ENCODE measurements around the gene ANKMY1. TPM values are rescaled to one million over a fixed set of nuclear protein-coding genes. Genes with fewer than 3 reads are reported as not detected.

ANKMY1 gene
- total and polyA plus RNA-seq, 2 of the 13 experiments (the other 11 are each of a cell fraction or from before 2014, with no cell fraction given): 11.7 to 18.8 TPM

GRCh38 chr2:240595381-240596079 is 37.7 kb upstream of the ANKMY1 start (continued):
- TF ChIP-seq YEATS2 (CRISPR knock-in tag; IDR thresholded peaks at IDR 0.05; ENCODE audit: borderline replicate concordance) (no peak), ZFX (CRISPR knock-in tag; IDR thresholded peaks at IDR 0.05; ENCODE audit: low read depth) (peak; percentile 62), ZNF451 (CRISPR knock-in tag; IDR thresholded peaks at IDR 0.05) (peak; percentile 77; the same call in 1 of the 2 replicates), ZNF225 (CRISPR knock-in tag; IDR thresholded peaks at IDR 0.05) (0 out of 2 replicates have a peak, but pooled peaks have one; percentile 18), HIC2 (CRISPR knock-in tag; IDR thresholded peaks at IDR 0.05; ENCODE audit: low read depth) (peak; percentile 42; the same call in 1 of the 2 replicates), RFXAP (CRISPR knock-in tag; IDR thresholded peaks at IDR 0.05; ENCODE audit: borderline replicate concordance) (0 out of 2 replicates have a peak, but pooled peaks have one; percentile 27), ZBTB21 (CRISPR knock-in tag; IDR thresholded peaks at IDR 0.05) (no peak), ZNF891 (CRISPR knock-in tag; IDR thresholded peaks at IDR 0.05) (0 out of 2 replicates have a peak, but pooled peaks have one; percentile 29), ZNF772 (CRISPR knock-in tag; IDR thresholded peaks at IDR 0.05) (0 out of 2 replicates have a peak, but pooled peaks have one; percentile 50), HNRNPL (IDR thresholded peaks at IDR 0.05; ENCODE audit: low read depth, low read length) (0 out of 2 replicates have a peak, but pooled peaks have one; percentile 29), SRSF4 (IDR thresholded peaks at IDR 0.05; ENCODE audit: low read depth, low read length, poor library complexity, severe bottlenecking) (no peak), RFX3 (CRISPR knock-in tag; IDR thresholded peaks at IDR 0.05) (no peak), SP4 (CRISPR knock-in tag; IDR thresholded peaks at IDR 0.05) (0 out of 2 replicates have a peak, but pooled peaks have one; percentile 27), MTA1 (CRISPR knock-in tag; IDR thresholded peaks at IDR 0.05; ENCODE audit: borderline replicate concordance) (no peak), SMARCC2 (IDR thresholded peaks at IDR 0.05) (no peak), NRL (CRISPR knock-in tag; IDR thresholded peaks at IDR 0.05; ENCODE audit: borderline replicate concordance) (0 out of 2 replicates have a peak, but pooled peaks have one; percentile 25), ZNF333 (CRISPR knock-in tag; IDR thresholded peaks at IDR 0.05; ENCODE audit: borderline replicate concordance) (0 out of 2 replicates have a peak, but pooled peaks have one; percentile 57), KDM5B (CRISPR knock-in tag; IDR thresholded peaks at IDR 0.05; ENCODE audit: borderline replicate concordance) (peak; percentile 70), DMAP1 (CRISPR knock-in tag; IDR thresholded peaks at IDR 0.05) (no peak), SIN3B (IDR thresholded peaks at IDR 0.05; ENCODE audit: low read length) (peak; percentile 21; the same call in 1 of the 2 replicates), ZNF501 (CRISPR knock-in tag; IDR thresholded peaks at IDR 0.05) (peak; percentile 61), RAD21 (CRISPR knock-in tag; IDR thresholded peaks at IDR 0.05) (peak; percentile 67), ZIK1 (CRISPR knock-in tag; IDR thresholded peaks at IDR 0.05; ENCODE audit: borderline replicate concordance, low read depth) (0 out of 2 replicates have a peak, but pooled peaks have one; percentile 59)
- TF ChIP-seq, protein P1, sequence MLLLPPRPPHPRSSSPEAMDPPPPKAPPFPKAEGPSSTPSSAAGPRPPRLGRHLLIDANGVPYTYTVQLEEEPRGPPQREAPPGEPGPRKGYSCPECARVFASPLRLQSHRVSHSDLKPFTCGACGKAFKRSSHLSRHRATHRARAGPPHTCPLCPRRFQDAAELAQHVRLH (CRISPR knock-in tag; IDR thresholded peaks at IDR 0.05; ENCODE audit: borderline replicate concordance, low read depth): no peak
- TF ChIP-seq, protein P2, sequence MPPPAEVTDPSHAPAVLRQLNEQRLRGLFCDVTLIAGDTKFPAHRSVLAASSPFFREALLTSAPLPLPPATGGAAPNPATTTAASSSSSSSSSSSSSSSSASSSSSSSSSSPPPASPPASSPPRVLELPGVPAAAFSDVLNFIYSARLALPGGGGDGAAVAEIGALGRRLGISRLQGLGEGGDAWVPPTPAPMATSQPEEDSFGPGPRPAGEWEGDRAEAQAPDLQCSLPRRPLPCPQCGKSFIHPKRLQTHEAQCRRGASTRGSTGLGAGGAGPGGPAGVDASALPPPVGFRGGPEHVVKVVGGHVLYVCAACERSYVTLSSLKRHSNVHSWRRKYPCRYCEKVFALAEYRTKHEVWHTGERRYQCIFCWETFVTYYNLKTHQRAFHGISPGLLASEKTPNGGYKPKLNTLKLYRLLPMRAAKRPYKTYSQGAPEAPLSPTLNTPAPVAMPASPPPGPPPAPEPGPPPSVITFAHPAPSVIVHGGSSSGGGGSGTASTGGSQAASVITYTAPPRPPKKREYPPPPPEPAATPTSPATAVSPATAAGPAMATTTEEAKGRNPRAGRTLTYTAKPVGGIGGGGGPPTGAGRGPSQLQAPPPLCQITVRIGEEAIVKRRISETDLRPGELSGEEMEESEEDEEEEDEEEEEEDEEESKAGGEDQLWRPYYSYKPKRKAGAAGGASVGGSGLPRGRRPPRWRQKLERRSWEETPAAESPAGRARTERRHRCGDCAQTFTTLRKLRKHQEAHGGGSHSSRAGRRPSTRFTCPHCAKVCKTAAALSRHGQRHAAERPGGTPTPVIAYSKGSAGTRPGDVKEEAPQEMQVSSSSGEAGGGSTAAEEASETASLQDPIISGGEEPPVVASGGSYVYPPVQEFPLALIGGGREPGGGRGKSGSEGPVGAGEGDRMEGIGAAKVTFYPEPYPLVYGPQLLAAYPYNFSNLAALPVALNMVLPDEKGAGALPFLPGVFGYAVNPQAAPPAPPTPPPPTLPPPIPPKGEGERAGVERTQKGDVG (CRISPR knock-in tag; IDR thresholded peaks at IDR 0.05; ENCODE audit: borderline replicate concordance): peak; percentile 22; the same call in 1 of the 2 replicates

Measured in HepG2 (cell line).